Measurements from ENCODE around the gene BAZ1A. TPM values are rescaled to one million over a fixed set of nuclear protein-coding genes. Genes with fewer than 3 reads are reported as not detected.

BAZ1A gene
- total and polyA plus RNA-seq, 9 of the 15 experiments (the other 6 are each of a cell fraction or from before 2014, with no cell fraction given): 22.0 to 71.2 (median 39.1) TPM

GRCh38 chr14:34775342-34775741 lies 99.8 kb downstream of the BAZ1A start:
- H3K27me3 ChIP-seq (ENCODE audit: control insufficient read depth in 2 of 2, insufficient read depth in 2 of 2, low read length in 2 of 2): no peaks in the 10 kb centered on the region
- ATAC-seq: no peak
- H3K9me3 ChIP-seq (replicated peaks; ENCODE audit: control insufficient read depth, insufficient read depth, low read depth, low read length): no peaks in the 10 kb centered on the region
- H3K4me1 ChIP-seq (replicated peaks in 1 of 2; ENCODE audit: control insufficient read depth in 2 of 2, insufficient read depth in 2 of 2, low read length in 2 of 2): no peaks in the 10 kb centered on the region; a peak in 1 of 5 replicates
- H3K9me1 ChIP-seq (ENCODE audit: control insufficient read depth, insufficient read depth, low read length): no peaks in the 10 kb centered on the region
- BruUV-seq (replicated peaks): no TSS peak
- WGBS (ENCODE audit: insufficient coverage, low coverage, missing lambda C conversion rate): 90% methylated on average over 2 of the region's 2 CpGs
- no peaks in the 10 kb centered on the region for H4K20me1 ChIP-seq (replicated peaks; ENCODE audit: control insufficient read depth, insufficient read depth, low read length)
- intact Hi-C loops (cut with micrococcal nuclease): no loop called here
- H3K9ac ChIP-seq (ENCODE audit: insufficient read depth in 1 of 2, low read depth in 2 of 2, low read length in 2 of 2): no peak overlapping the region
- CTCF ChIA-PET (ENCODE audit: low intra/inter-chr PET ratio): no interaction called here
- no peak overlapping the region for H3K4me3 ChIP-seq
- H2AFZ ChIP-seq (ENCODE audit: low read depth, low read length): no peak overlapping the region
- H3K27ac ChIP-seq (ENCODE audit: extremely low read depth, low read depth, low read length): no peak overlapping the region
- no peak for DNase-seq (ENCODE audit: extremely low read depth in 1 of 4, low spot score in 3 of 4)
- POLR2A ChIA-PET: interaction anchor here (1.0 kb wide), 1 partner anchor 11 kb away, joined by 3 read pairs; no protein-coding TSS in a partner anchor
- in situ Hi-C loops (cut with MboI): no loop called here
- no peaks in the 10 kb centered on the region for H3K79me2 ChIP-seq (ENCODE audit: control insufficient read depth, insufficient read depth, low read length)
- peaks cover 73% of the 10 kb centered on the region; the same call in 2 of the 3 replicates for H3K36me3 ChIP-seq (ENCODE audit: control insufficient read depth, insufficient read depth, low read length)
- no peak for FAIRE-seq
- TF ChIP-seq FOXP1 (CRISPR knock-in tag; IDR thresholded peaks at IDR 0.05) (no peak), NR1H2 (CRISPR knock-in tag; IDR thresholded peaks at IDR 0.05) (no peak), SMC3 (conservative IDR thresholded peaks at IDR 0.05; ENCODE audit: insufficient read depth, low read depth, low read length) (no peak), FOXA1 (IDR thresholded peaks at IDR 0.05; ENCODE audit: borderline replicate concordance) (no peak), ATF3 (IDR thresholded peaks at IDR 0.05) (no peak), ATF3 (CRISPR knock-in tag; conservative IDR thresholded peaks at IDR 0.05) (no peak), ETV6 (IDR thresholded peaks at IDR 0.05; ENCODE audit: borderline replicate concordance in 1 of 2, low read depth in 2 of 2, low read length in 1 of 2) (no peak), ETV6 (CRISPR knock-in tag; IDR thresholded peaks at IDR 0.05; ENCODE audit: borderline replicate concordance) (no peak), FOSL1 (tag; conservative IDR thresholded peaks at IDR 0.05) (no peak), SFPQ (IDR thresholded peaks at IDR 0.05; ENCODE audit: low read depth, low read length) (no peak), ZNF717 (CRISPR knock-in tag; IDR thresholded peaks at IDR 0.05) (no peak), THRB (CRISPR knock-in tag; conservative IDR thresholded peaks at IDR 0.05) (no peak), LCOR (CRISPR knock-in tag; IDR thresholded peaks at IDR 0.05) (no peak), WHSC1 (IDR thresholded peaks at IDR 0.05; ENCODE audit: low read length) (no peak), THRA (IDR thresholded peaks at IDR 0.05) (no peak)
- no peak overlapping the region for H3K4me2 ChIP-seq (ENCODE audit: insufficient read depth, low read length)
